Glutamatergic neuron (in vitro differentiated cells): ENCODE results near the gene RHOXF1. TPM values are rescaled to one million over a fixed set of nuclear protein-coding genes. Genes with fewer than 3 reads are reported as not detected.
"Not testable (repeated sequence)": the region's sequence is repeated elsewhere in the genome, so short reads cannot be mapped to it uniquely, and the experiment has no call there.

Experiments
- DNase-seq: peaks from one replicate; pipeline ENCODE4 v3.0.0; 2022
- H3K27ac Mint-ChIP-seq: one replicate; pipeline ENCODE4 v1.8.0; 2020; ENCODE audit warnings: mild to moderate bottlenecking, mixed read lengths, inconsistent platforms; ENCODE audit not compliant: unreplicated experiment
- H3K27me3 Mint-ChIP-seq: one replicate; pipeline ENCODE4 v1.8.0; 2020; ENCODE audit warnings: mild to moderate bottlenecking, moderate library complexity, mixed read lengths, inconsistent platforms; ENCODE audit not compliant: unreplicated experiment
- H3K36me3 Mint-ChIP-seq: one replicate; pipeline ENCODE4 v1.8.0; 2020; ENCODE audit warnings: mild to moderate bottlenecking, mixed read lengths, inconsistent platforms; ENCODE audit not compliant: unreplicated experiment
- H3K4me1 Mint-ChIP-seq: one replicate; pipeline ENCODE4 v1.8.0; 2020; ENCODE audit warnings: mild to moderate bottlenecking, low read depth, mixed read lengths, inconsistent platforms; ENCODE audit not compliant: unreplicated experiment
- H3K4me3 Mint-ChIP-seq: one replicate; pipeline ENCODE4 v1.8.0; 2020; ENCODE audit warnings: mild to moderate bottlenecking, mixed read lengths, inconsistent platforms; ENCODE audit not compliant: unreplicated experiment
- H3K9me3 Mint-ChIP-seq: one replicate; pipeline ENCODE4 v1.8.0; 2020; ENCODE audit warnings: mild to moderate bottlenecking, moderate library complexity, mixed read lengths, inconsistent platforms; ENCODE audit not compliant: unreplicated experiment
- total RNA-seq: library from RNA; stranded (reverse); fragmentation: NEBNext Ultra II Directional; extraction: Animal tissue kit (Norgen Biotek cat#: 25700); gene quantifications from one replicate; pipeline ENCODE4 v1.2.1, GENCODE V29; 2021; ENCODE audit not compliant: unreplicated experiment
- TF ChIP-seq, protein P1 (sequence below): fragments of 200-600 bp; sonication (generic); IDR thresholded peaks from one replicate; pipeline ENCODE4 v1.5.0; 2021; ENCODE audit not compliant: partially characterized antibody, unreplicated experiment

The RHOXF1 gene
- total RNA-seq, 1 donor from 2014 or later, result 0.98 TPM

DNA sequence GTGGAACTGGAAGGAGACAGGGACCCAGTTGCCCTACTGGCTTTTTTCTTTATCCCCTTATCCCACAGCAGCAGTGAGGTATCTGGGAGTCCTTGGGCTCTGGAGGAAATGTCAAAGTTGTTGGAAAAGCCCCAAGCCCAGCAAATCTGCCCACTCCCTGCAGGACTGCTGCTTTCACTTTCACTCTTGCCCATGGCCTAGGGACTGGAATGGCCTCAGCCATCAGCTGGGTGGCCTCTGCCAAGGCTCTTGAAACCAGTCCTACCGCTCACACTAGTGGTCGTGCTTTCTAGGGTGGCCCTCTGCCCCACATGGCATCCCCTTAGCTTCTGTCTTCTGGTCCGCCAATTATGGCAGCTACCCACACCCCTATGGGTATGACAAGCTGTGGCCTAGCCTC, 9.7 kb upstream of the RHOXF1 start:
- Mint-ChIP-seq H3K9me3 (no peaks in the 10 kb centered on the region), H3K36me3 (no peaks in the 10 kb centered on the region), H3K4me3 (no peak overlapping the region), H3K4me1 (no peaks in the 10 kb centered on the region), H3K27me3 (peaks cover 1% of the 10 kb centered on the region), H3K27ac (no peak overlapping the region)
- TF ChIP-seq, protein P1, sequence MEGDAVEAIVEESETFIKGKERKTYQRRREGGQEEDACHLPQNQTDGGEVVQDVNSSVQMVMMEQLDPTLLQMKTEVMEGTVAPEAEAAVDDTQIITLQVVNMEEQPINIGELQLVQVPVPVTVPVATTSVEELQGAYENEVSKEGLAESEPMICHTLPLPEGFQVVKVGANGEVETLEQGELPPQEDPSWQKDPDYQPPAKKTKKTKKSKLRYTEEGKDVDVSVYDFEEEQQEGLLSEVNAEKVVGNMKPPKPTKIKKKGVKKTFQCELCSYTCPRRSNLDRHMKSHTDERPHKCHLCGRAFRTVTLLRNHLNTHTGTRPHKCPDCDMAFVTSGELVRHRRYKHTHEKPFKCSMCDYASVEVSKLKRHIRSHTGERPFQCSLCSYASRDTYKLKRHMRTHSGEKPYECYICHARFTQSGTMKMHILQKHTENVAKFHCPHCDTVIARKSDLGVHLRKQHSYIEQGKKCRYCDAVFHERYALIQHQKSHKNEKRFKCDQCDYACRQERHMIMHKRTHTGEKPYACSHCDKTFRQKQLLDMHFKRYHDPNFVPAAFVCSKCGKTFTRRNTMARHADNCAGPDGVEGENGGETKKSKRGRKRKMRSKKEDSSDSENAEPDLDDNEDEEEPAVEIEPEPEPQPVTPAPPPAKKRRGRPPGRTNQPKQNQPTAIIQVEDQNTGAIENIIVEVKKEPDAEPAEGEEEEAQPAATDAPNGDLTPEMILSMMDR, result no peak
- no peak for DNase-seq

GRCh38 chrX:120120223-120120622, 4.5 kb upstream of the RHOXF1 start:
- no peaks in the 10 kb centered on the region for H3K27me3 Mint-ChIP-seq
- DNase-seq, result no peak
- TF ChIP-seq, protein P1, result no peak

DNA sequence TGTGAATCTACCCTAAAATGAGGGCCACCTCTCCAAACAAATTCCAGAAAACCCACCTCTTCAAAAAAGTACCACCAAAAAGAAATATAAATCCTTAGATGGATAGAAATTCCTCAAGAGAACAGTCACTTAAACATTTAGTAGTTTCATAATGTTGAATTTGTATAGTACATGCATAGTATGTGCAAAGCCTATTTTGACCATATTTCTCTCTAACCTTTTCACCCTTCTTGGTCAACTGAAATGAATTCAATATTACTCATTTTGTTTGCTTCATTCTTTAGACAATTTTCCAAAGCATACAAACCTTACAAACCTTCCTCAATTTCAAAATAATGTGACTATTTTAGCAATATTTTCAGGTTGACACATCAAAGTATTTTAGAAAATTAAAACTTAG, 4.1 kb downstream of the RHOXF1 start:
- Mint-ChIP-seq H3K4me3 (no peak overlapping the region), H3K9me3 (no peaks in the 10 kb centered on the region), H3K4me1 (no peaks in the 10 kb centered on the region), H3K36me3 (no peaks in the 10 kb centered on the region), H3K27ac (no peak overlapping the region), H3K27me3 (peaks cover 1% of the 10 kb centered on the region)
- DNase-seq, result no peak
- TF ChIP-seq, protein P1, result no peak

More at GRCh38 chrX:120120223-120120622, 4.5 kb upstream of the RHOXF1 start:
- no peaks in the 10 kb centered on the region for H3K4me1 Mint-ChIP-seq
- H3K4me3 Mint-ChIP-seq, result no peak overlapping the region
- no peak overlapping the region for H3K27ac Mint-ChIP-seq
- H3K9me3 Mint-ChIP-seq, result no peaks in the 10 kb centered on the region
- H3K36me3 Mint-ChIP-seq, result no peaks in the 10 kb centered on the region

DNA sequence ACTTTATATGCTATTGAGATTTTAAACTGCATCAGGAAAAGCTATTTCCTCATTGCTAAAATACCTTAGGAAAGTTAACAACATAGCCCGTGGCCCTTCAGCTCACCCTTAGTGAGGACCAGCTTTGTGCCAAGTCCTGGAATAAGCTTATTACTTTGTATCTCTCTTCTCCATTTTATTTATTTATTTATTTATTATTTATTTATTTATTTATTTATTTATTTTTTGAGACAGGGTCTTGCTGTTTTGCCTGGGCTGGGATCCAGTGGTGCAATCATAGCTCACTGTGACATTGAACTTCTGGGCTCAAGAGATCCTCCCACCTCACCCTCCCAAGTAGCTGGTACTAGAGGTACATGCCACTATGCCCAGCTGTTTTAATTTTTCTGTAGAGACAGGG, 6.3 kb downstream of the RHOXF1 start:
- H3K36me3 Mint-ChIP-seq, result no peaks in the 10 kb centered on the region

DNA sequence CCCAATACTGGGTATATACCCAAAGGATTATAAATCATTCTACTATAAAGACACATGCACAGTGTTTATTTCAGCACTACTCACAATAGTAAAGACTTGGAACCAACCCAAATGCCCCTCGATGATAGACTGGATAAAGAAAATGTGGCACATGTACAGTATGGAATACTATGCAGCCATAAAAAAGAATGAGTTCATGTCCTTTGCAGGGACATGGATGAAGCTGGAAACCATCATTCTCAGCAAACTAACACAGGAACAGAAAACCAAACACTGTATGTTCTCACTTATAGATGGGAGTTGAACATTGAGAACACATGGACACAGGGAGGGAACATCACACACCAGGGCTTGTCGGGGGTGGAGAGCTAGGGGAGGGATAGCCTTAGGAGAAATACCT, 11.0 kb downstream of the RHOXF1 start:
- H3K4me1 Mint-ChIP-seq, H3K9me3 Mint-ChIP-seq, H3K4me3 Mint-ChIP-seq, H3K36me3 Mint-ChIP-seq, DNase-seq, H3K27me3 Mint-ChIP-seq, H3K27ac Mint-ChIP-seq: not testable (repeated sequence)

More for the DNA sequence above, 6.3 kb downstream of the RHOXF1 start:
- Mint-ChIP-seq H3K27me3 (peaks cover 1% of the 10 kb centered on the region), H3K4me1 (no peaks in the 10 kb centered on the region), H3K4me3 (no peak overlapping the region), H3K27ac (no peak overlapping the region), H3K9me3 (no peaks in the 10 kb centered on the region)
- TF ChIP-seq, protein P1, result no peak
- DNase-seq, result no peak

DNA sequence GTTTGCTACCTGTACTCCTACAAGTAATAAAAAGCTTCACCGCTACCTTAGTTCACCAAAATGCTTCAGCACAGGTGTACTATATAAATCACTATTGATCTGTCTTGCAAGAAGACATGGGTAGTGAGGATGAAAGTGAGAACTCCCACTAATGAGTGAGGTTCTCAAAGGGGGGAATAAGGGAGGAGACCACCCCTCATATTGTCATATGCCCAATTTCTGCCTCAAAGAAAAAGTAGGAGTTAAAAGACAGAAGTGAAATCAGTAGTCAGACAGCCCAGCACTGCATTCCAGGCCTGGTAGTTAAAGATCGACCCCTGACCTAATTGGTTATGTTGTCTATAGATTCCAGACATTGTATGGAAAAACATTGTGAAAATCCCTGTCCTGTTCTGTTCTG, 14.7 kb downstream of the RHOXF1 start:
- not testable (repeated sequence) for H3K4me1 Mint-ChIP-seq, H3K36me3 Mint-ChIP-seq, H3K4me3 Mint-ChIP-seq, DNase-seq, H3K27ac Mint-ChIP-seq, H3K9me3 Mint-ChIP-seq, H3K27me3 Mint-ChIP-seq
